Activated CD8-positive, alpha-beta T cell treated with anti-CD3 and anti-CD28 coated beads for 36 hours (primary cell): ENCODE measurements around the gene MAGEA10. TPM values are rescaled to one million over a fixed set of nuclear protein-coding genes. Genes with fewer than 3 reads are reported as not detected.
"Not testable (repeated sequence)": the region's sequence is repeated elsewhere in the genome, so short reads cannot be mapped to it uniquely, and the experiment has no call there.

ENCODE experiments used
- ATAC-seq: fragments of 200-7000 bp; cut with Tn5 transposase; one replicate; pipeline ENCODE4 v1.10.0; 2021; ENCODE audit warnings: mild to moderate bottlenecking, moderate library complexity
- CTCF ChIA-PET: fragments of 350-600 bp; sonication (Branson Sonifier 250); formaldehyde crosslinking; loops from one replicate; lab custom pipeline; 2021; ENCODE audit warnings: antibody characterized with exemption; lab: Charles Lee
- POLR2A ChIA-PET: fragments of 350-600 bp; sonication (Branson Sonifier 250); formaldehyde crosslinking; loops from one replicate; lab custom pipeline; 2021; ENCODE audit warnings: antibody characterized with exemption; lab: Charles Lee
- DNase-seq: peaks from one replicate; pipeline ENCODE4 v3.0.0-alpha.2; 2020
- H3K27ac Mint-ChIP-seq: one replicate; pipeline ENCODE4 v1.8.0; 2021; ENCODE audit warnings: mild to moderate bottlenecking, mixed read lengths
- H3K27me3 Mint-ChIP-seq: one replicate; pipeline ENCODE4 v1.8.0; 2021; ENCODE audit warnings: mixed read lengths
- H3K36me3 Mint-ChIP-seq: one replicate; pipeline ENCODE4 v1.8.0; 2021; ENCODE audit warnings: low read depth, mixed read lengths
- H3K4me1 Mint-ChIP-seq: one replicate; pipeline ENCODE4 v1.8.0; 2021; ENCODE audit warnings: low read depth, mixed read lengths
- H3K4me3 Mint-ChIP-seq: one replicate; pipeline ENCODE4 v1.8.0; 2021; ENCODE audit warnings: mild to moderate bottlenecking, moderate library complexity, mixed read lengths
- H3K9me3 Mint-ChIP-seq: one replicate; pipeline ENCODE4 v1.8.0; 2021; ENCODE audit warnings: mixed read lengths
- intact Hi-C: fragments of 100-400 bp; cut with micrococcal nuclease; formaldehyde crosslinking; loops from one replicate; pipeline ENCODE4 v1.10.0; 2022
- total RNA-seq, 2 experiments: library from RNA; stranded (reverse); gene quantifications; one replicate each; pipeline ENCODE4 v1.2.3, GENCODE V29; 2021
- TF ChIP-seq, protein P1 (sequence below): fragments of 200-600 bp; IDR thresholded peaks from one replicate; pipeline ENCODE4 v1.8.0; 2022; ENCODE audit warnings: antibody characterized with exemption, mild to moderate bottlenecking

MAGEA10 gene
- not detected for total RNA-seq

- Mint-ChIP-seq H3K36me3 (no peaks in the 10 kb centered on the region), H3K4me1 (no peaks in the 10 kb centered on the region), H3K4me3 (no peak within 1 kb of the TSS), H3K9me3 (no peaks in the 10 kb centered on the region), H3K27me3 (no peaks in the 10 kb centered on the region), H3K27ac (no peak within 1 kb of the TSS)
- ChIA-PET POLR2A (no interaction called here), CTCF (no interaction called here)
- DNase-seq (no peak), ATAC-seq (no peak)
- TF ChIP-seq, protein P1, sequence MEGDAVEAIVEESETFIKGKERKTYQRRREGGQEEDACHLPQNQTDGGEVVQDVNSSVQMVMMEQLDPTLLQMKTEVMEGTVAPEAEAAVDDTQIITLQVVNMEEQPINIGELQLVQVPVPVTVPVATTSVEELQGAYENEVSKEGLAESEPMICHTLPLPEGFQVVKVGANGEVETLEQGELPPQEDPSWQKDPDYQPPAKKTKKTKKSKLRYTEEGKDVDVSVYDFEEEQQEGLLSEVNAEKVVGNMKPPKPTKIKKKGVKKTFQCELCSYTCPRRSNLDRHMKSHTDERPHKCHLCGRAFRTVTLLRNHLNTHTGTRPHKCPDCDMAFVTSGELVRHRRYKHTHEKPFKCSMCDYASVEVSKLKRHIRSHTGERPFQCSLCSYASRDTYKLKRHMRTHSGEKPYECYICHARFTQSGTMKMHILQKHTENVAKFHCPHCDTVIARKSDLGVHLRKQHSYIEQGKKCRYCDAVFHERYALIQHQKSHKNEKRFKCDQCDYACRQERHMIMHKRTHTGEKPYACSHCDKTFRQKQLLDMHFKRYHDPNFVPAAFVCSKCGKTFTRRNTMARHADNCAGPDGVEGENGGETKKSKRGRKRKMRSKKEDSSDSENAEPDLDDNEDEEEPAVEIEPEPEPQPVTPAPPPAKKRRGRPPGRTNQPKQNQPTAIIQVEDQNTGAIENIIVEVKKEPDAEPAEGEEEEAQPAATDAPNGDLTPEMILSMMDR: no peak
- intact Hi-C loops: no loop called here
These were observed at the start of gene MAGEA10 for GRCh38 chrX:152138388-152138784. MAGEA10 (minus strand) TSS chrX:152138577; CDS start chrX:152135620, 2,957 bp downstream.

GRCh38 chrX:152177497-152178269 is 39.3 kb upstream of the MAGEA10 start:
- Mint-ChIP-seq H3K9me3 (no peaks in the 10 kb centered on the region), H3K27ac (no peak overlapping the region), H3K27me3 (no peaks in the 10 kb centered on the region), H3K4me1 (no peaks in the 10 kb centered on the region), H3K36me3 (no peaks in the 10 kb centered on the region), H3K4me3 (no peak overlapping the region)
- CTCF ChIA-PET: no interaction called here
- TF ChIP-seq, protein P1: no peak
- POLR2A ChIA-PET: no interaction called here
- no peak for ATAC-seq
- DNase-seq: no peak
- intact Hi-C loops: no loop called here

- Mint-ChIP-seq H3K9me3 (no peaks in the 10 kb centered on the region), H3K27me3 (no peaks in the 10 kb centered on the region), H3K27ac (no peak overlapping the region), H3K36me3 (no peaks in the 10 kb centered on the region), H3K4me3 (no peak overlapping the region), H3K4me1 (no peaks in the 10 kb centered on the region)
- ChIA-PET CTCF (no interaction called here), POLR2A (no interaction called here)
- DNase-seq (no peak), ATAC-seq (no peak)
- TF ChIP-seq, protein P1: no peak
- intact Hi-C loops: no loop called here
These were observed 38.7 kb upstream of the MAGEA10 start for GRCh38 chrX:152177052-152177451.

DNA sequence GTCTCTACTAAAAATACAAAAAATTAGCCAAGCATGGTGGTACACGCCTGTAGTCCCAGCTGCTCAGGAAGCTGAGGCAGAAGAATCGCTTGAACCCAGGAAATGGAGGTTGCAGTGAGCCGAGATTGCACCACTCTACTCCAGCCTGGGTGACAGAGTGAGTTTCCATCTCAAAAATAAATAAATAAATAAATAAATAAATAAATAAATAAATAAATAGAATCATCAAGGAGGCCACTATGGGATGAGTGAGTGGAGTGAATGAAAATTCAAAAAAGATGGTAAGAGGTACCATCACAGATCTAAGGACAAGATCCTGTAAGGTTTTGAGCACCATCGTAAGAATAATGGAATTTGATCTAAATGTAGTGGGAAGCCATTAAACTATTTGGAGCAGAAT is 37.5 kb upstream of the MAGEA10 start:
- CTCF ChIA-PET, intact Hi-C loops, H3K36me3 Mint-ChIP-seq, H3K27ac Mint-ChIP-seq, POLR2A ChIA-PET, ATAC-seq, H3K4me1 Mint-ChIP-seq, H3K4me3 Mint-ChIP-seq, DNase-seq, H3K9me3 Mint-ChIP-seq, H3K27me3 Mint-ChIP-seq: not testable (repeated sequence)

- H3K4me1 Mint-ChIP-seq, intact Hi-C loops, H3K36me3 Mint-ChIP-seq, CTCF ChIA-PET, DNase-seq, H3K9me3 Mint-ChIP-seq, H3K4me3 Mint-ChIP-seq, ATAC-seq, POLR2A ChIA-PET, H3K27ac Mint-ChIP-seq, H3K27me3 Mint-ChIP-seq: not testable (repeated sequence)
These were observed 35.5 kb upstream of the MAGEA10 start for GRCh38 chrX:152173923-152174322.

GRCh38 chrX:152170621-152171020 is 32.2 kb upstream of the MAGEA10 start:
- no peaks in the 10 kb centered on the region for H3K27me3 Mint-ChIP-seq
- DNase-seq: no peak
- H3K27ac Mint-ChIP-seq: no peak overlapping the region
- intact Hi-C loops: no loop called here
- no peaks in the 10 kb centered on the region for H3K4me1 Mint-ChIP-seq
- no peaks in the 10 kb centered on the region for H3K9me3 Mint-ChIP-seq
- ChIA-PET CTCF (no interaction called here), POLR2A (no interaction called here)
- no peaks in the 10 kb centered on the region for H3K36me3 Mint-ChIP-seq
- TF ChIP-seq, protein P1: no peak
- no peak overlapping the region for H3K4me3 Mint-ChIP-seq
- ATAC-seq: no peak
